ENCODE measurements around the gene PRUNE2.

DNA sequence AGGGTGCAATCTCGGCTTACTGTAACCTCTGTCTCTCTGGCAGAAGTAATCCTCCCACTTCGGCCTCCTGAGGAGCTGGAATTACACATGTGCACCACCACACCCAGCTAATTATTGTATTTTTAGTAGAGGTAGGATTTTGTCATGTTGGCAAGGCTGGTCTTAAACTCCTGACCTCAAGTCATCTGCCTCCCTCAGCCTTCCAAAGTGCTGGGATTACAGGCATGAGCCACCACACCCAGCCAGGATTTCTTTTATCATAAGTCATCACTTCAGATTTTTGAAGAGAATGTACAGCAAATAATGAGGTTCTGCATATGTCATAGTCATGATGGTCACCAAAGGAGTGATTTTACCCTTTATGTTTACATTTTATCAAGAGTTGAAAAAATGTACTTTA, 338.8 kb downstream of the PRUNE2 start:
- TF ChIP-seq, protein P1, sequence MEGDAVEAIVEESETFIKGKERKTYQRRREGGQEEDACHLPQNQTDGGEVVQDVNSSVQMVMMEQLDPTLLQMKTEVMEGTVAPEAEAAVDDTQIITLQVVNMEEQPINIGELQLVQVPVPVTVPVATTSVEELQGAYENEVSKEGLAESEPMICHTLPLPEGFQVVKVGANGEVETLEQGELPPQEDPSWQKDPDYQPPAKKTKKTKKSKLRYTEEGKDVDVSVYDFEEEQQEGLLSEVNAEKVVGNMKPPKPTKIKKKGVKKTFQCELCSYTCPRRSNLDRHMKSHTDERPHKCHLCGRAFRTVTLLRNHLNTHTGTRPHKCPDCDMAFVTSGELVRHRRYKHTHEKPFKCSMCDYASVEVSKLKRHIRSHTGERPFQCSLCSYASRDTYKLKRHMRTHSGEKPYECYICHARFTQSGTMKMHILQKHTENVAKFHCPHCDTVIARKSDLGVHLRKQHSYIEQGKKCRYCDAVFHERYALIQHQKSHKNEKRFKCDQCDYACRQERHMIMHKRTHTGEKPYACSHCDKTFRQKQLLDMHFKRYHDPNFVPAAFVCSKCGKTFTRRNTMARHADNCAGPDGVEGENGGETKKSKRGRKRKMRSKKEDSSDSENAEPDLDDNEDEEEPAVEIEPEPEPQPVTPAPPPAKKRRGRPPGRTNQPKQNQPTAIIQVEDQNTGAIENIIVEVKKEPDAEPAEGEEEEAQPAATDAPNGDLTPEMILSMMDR (conservative IDR thresholded peaks at IDR 0.05; ENCODE audit: low read length) = no peak
- TF ChIP-seq EZH2phosphoT487 (IDR thresholded peaks at IDR 0.05; ENCODE audit: borderline replicate concordance, low read depth, low read length) = no peak

Measured in OCI-LY7 (cell line).